ENCODE measurements around the gene GSDME. TPM values are rescaled to one million over a fixed set of nuclear protein-coding genes. Genes with fewer than 3 reads are reported as not detected.

The GSDME gene
- total and polyA plus RNA-seq, 7 donors, result 1.6 to 11.9 (median 7.1) TPM

DNA sequence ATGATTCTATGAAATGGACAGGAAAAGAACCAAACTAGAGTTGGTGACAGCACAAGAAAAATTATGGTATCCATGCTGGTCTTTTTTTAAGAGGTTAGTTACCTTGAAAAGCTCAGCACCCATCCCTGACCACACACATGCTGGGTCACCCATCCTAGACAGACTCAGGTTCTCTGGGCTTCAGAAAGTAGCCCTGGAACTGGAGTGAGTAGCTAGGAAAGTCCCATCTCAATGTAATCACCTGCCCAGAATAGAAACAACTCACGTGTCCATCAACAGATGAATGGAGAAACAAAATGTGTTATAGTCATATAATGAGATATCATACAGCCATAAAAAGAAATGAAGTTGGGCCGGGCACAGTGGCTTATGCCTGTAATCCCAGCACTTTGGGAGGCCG is 37.0 kb downstream of the GSDME start:
- WGBS, 2 donors, result 55 to 84% methylated on average over 3 of the region's 3 CpGs
- no peak for DNase-seq

DNA sequence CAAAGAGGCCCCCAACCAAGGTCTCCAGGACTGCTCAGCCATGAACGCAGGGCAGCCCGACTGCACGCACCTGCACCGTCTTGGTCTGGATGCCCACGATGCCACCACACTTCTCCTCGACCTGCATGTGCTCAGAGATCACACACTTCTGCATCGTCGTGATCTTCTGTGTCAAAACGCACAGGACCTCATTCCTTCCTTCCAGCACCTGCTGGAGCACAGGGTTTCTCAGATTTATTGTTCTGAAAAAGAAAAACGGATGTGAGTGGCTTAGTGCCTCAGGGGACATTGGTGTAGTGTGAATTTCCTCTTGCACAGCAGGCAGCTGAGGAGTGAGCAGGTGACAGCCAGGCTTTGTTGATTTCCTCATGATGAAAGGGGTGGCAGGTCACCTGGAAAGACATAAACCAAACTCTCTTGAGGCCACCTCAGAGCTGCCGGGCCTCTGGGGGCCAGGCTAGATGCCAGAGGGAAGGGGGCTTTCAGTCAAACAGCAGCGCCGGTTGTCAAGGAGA is 38.2 kb downstream of the GSDME start:
- WGBS, 2 donors, result 62 to 79% methylated on average over 13 of the region's 13 CpGs
- Histone ChIP-seq H3K27me3 (no peaks in the 10 kb centered on the region), H3K4me1 (no peaks in the 10 kb centered on the region), H3K36me3 (no peaks in the 10 kb centered on the region), H3K27ac (no peak overlapping the region), H3K4me3 (no peak overlapping the region), H3K9me3 (no peaks in the 10 kb centered on the region)
- intact Hi-C loops (cut with DNase I), result no loop called here
- no peak for TF ChIP-seq POLR2A (IDR thresholded peaks at IDR 0.05)
- TF ChIP-seq, protein P1, sequence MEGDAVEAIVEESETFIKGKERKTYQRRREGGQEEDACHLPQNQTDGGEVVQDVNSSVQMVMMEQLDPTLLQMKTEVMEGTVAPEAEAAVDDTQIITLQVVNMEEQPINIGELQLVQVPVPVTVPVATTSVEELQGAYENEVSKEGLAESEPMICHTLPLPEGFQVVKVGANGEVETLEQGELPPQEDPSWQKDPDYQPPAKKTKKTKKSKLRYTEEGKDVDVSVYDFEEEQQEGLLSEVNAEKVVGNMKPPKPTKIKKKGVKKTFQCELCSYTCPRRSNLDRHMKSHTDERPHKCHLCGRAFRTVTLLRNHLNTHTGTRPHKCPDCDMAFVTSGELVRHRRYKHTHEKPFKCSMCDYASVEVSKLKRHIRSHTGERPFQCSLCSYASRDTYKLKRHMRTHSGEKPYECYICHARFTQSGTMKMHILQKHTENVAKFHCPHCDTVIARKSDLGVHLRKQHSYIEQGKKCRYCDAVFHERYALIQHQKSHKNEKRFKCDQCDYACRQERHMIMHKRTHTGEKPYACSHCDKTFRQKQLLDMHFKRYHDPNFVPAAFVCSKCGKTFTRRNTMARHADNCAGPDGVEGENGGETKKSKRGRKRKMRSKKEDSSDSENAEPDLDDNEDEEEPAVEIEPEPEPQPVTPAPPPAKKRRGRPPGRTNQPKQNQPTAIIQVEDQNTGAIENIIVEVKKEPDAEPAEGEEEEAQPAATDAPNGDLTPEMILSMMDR (IDR thresholded peaks at IDR 0.05), result no peak
- TF ChIP-seq EP300 (IDR thresholded peaks at IDR 0.05), result no peak
- no peak for TF ChIP-seq POLR2AphosphoS5 (IDR thresholded peaks at IDR 0.05)
- DNase-seq, result no peak

More for the DNA sequence above, 37.0 kb downstream of the GSDME start:
- H3K9me3 ChIP-seq, result no peaks in the 10 kb centered on the region
- H3K4me3 ChIP-seq, result no peak overlapping the region
- intact Hi-C loops (cut with DNase I), result no loop called here
- TF ChIP-seq POLR2AphosphoS5 (IDR thresholded peaks at IDR 0.05) (no peak), POLR2A (IDR thresholded peaks at IDR 0.05) (no peak), EP300 (IDR thresholded peaks at IDR 0.05) (no peak)
- TF ChIP-seq, protein P1 (IDR thresholded peaks at IDR 0.05), result no peak
- no peak overlapping the region for H3K27ac ChIP-seq
- no peaks in the 10 kb centered on the region for H3K27me3 ChIP-seq
- H3K4me1 ChIP-seq, result no peaks in the 10 kb centered on the region
- no peaks in the 10 kb centered on the region for H3K36me3 ChIP-seq

DNA sequence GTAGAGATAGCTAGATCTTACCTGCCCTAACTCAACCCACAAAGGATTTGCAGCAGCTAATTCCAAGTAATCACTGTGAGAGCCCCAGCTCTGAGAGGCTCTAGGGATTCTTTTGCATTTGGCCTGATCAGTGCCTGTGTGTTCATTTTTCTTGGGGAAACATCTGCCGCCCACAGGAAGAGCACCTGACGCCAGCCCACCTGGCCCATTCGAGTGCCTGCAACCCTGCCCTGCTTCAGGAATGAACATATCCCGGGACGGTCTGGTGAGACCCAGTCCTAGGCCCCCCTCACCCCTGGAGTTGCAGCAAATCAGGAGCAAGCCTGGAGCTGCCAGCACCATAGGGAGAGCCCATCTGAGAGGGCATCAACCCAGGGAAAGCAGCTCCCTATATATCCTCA is 38.8 kb downstream of the GSDME start:
- H3K4me1 ChIP-seq, result no peaks in the 10 kb centered on the region
- H3K4me3 ChIP-seq, result no peak overlapping the region
- no peaks in the 10 kb centered on the region for H3K36me3 ChIP-seq
- no peak overlapping the region for H3K27ac ChIP-seq
- H3K9me3 ChIP-seq, result no peaks in the 10 kb centered on the region
- intact Hi-C loops (cut with DNase I), result no loop called here
- H3K27me3 ChIP-seq, result no peaks in the 10 kb centered on the region
- WGBS, 2 donors, result 63 to 77% methylated on average over 5 of the region's 5 CpGs
- DNase-seq, result no peak
- TF ChIP-seq EP300 (IDR thresholded peaks at IDR 0.05) (no peak), POLR2AphosphoS5 (IDR thresholded peaks at IDR 0.05) (no peak), POLR2A (IDR thresholded peaks at IDR 0.05) (no peak)
- TF ChIP-seq, protein P1 (IDR thresholded peaks at IDR 0.05), result no peak

DNA sequence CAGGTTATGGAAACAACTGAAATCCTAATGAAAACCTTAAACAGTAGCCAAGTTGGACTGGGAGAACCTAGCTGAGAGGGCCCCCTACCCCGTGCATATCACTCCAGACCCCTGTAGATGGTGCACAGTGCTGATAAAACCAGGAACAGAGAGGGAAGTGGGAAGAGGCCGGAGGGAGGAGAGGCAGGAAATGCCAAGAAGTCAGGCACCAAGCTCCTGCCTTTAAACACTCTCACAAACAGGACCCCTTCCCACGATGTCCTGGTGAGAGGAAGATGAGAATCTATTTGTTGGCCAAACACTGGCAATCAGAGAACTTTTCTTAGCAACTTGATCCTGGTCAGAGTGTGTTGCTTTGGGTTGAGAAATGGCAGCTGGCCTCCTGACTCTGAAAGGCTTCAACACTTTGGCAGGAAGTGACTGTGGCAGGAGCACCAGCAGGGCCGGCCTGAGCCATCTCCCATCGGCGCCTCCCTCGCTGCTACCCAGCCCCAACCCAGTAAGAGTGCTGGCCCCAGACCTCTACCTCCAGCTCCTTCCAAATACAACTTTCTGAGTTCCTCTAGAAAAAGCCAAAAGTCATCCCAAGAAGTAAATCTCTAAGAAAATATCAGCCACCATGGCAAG is 39.5 kb downstream of the GSDME start:
- H3K9me3 ChIP-seq, result no peaks in the 10 kb centered on the region
- no peak overlapping the region for H3K4me3 ChIP-seq
- intact Hi-C loops (cut with DNase I), result no loop called here
- no peaks in the 10 kb centered on the region for H3K4me1 ChIP-seq
- TF ChIP-seq, protein P1 (IDR thresholded peaks at IDR 0.05), result no peak
- TF ChIP-seq POLR2A (IDR thresholded peaks at IDR 0.05) (no peak), POLR2AphosphoS5 (IDR thresholded peaks at IDR 0.05) (no peak), EP300 (IDR thresholded peaks at IDR 0.05) (no peak)
- H3K27me3 ChIP-seq, result no peaks in the 10 kb centered on the region
- no peaks in the 10 kb centered on the region for H3K36me3 ChIP-seq
- no peak for DNase-seq
- 74 to 83% methylated on average over 7 of the region's 7 CpGs for WGBS, 2 donors
- no peak overlapping the region for H3K27ac ChIP-seq

DNA sequence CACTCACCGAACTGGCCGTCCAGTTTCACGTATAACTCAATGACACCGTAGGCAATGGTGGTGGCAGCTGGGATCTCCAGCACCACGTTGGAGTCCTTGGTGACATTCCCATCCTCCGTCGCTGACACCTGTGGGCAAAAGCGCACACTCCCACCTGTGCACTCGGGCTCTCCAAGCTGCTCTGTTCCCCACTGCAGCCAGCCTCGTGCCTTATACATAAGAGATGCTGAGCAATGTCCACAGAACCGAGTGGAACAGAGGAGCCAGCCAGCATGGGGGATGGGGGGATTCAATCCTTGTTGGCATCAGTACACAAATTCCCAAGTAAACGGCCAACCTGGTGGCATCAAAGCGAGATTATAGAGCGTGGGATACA is 40.0 kb downstream of the GSDME start:
- H3K4me3 ChIP-seq, result no peak overlapping the region
- WGBS, 2 donors, result 82 to 89% methylated on average over 14 of the region's 14 CpGs
- no peaks in the 10 kb centered on the region for H3K9me3 ChIP-seq
- H3K27me3 ChIP-seq, result no peaks in the 10 kb centered on the region
- H3K4me1 ChIP-seq, result no peaks in the 10 kb centered on the region
- H3K27ac ChIP-seq, result no peak overlapping the region
- H3K36me3 ChIP-seq, result no peaks in the 10 kb centered on the region
- no peak for TF ChIP-seq POLR2A (IDR thresholded peaks at IDR 0.05)
- no peak for DNase-seq
- intact Hi-C loops (cut with DNase I), result no loop called here
